Gastroesophageal sphincter (tissue), 4 donors: ENCODE results near the gene CACNG3. TPM values are rescaled to one million over a fixed set of nuclear protein-coding genes. Genes with fewer than 3 reads are reported as not detected.

Source experiments
- ATAC-seq: fragments of 150-250 bp; one replicate; pipeline ENCODE4 v1.9.1; 2016; ENCODE audit warnings: mild to moderate bottlenecking, moderate library complexity
- H3K27ac ChIP-seq, 4 donors: fragments of 200-600 bp; sonication (generic) in 3 of 4; 1 replicate in 3 of 4; 2 replicates in 1 of 4; pipeline ENCODE4 v1.5.1; 2016 to 2019
- H3K27me3 ChIP-seq: fragments of 200-600 bp; sonication (generic); one replicate; pipeline ENCODE4 v1.5.1; 2019
- H3K36me3 ChIP-seq, 2 donors: fragments of 200-600 bp; sonication (generic); one replicate each; pipeline ENCODE4 v1.5.1; 2019; ENCODE audit warnings: control low read depth in 1 of 2
- H3K4me1 ChIP-seq, 3 donors: fragments of 200-600 bp; sonication (generic); 1 replicate in 2 of 3; 2 replicates in 1 of 3; pipeline ENCODE4 v1.5.1; 2016 to 2019; ENCODE audit warnings: control low read depth in 2 of 3
- H3K4me3 ChIP-seq, 2 donors: fragments of 200-600 bp; sonication (generic); one replicate each; pipeline ENCODE4 v1.5.1; 2019; ENCODE audit warnings: mild to moderate bottlenecking in 1 of 2, moderate library complexity in 1 of 2
- H3K9me3 ChIP-seq, 3 donors: fragments of 200-600 bp; sonication (generic); one replicate each; pipeline ENCODE4 v1.5.1; 2017 to 2019; ENCODE audit warnings: control low read depth in 2 of 3
- CTCF ChIP-seq, 4 experiments: fragments of 200-600 bp in 2 of 4; fragments of 450-650 bp in 2 of 4; sonication (generic) in 1 of 4; IDR thresholded peaks; one replicate each; pipeline ENCODE4 v1.5.1; 2017 to 2019; ENCODE audit warnings: antibody characterized with exemption in 4 of 4, mild to moderate bottlenecking in 2 of 4, moderate library complexity in 2 of 4
- EP300 ChIP-seq: sonication (generic); formaldehyde crosslinking; IDR thresholded peaks from one replicate; pipeline ENCODE4 v1.6.1; 2017; ENCODE audit warnings: antibody characterized with exemption, mild to moderate bottlenecking
- POLR2A ChIP-seq, 2 donors: fragments of 450-650 bp; IDR thresholded peaks; one replicate each; pipeline ENCODE4 v1.6.1; 2017; ENCODE audit warnings: antibody characterized with exemption in 2 of 2, mild to moderate bottlenecking in 2 of 2, moderate library complexity in 1 of 2
- POLR2AphosphoS5 ChIP-seq: sonication (generic); formaldehyde crosslinking; IDR thresholded peaks from one replicate; pipeline ENCODE4 v1.6.1; 2017; ENCODE audit warnings: antibody characterized with exemption
- WGBS, 2 donors: methylation state at CpG; one replicate each; pipeline ENCODE4 v1.1.5; 2018; ENCODE audit warnings: low coverage in 1 of 2; 5-methylcytosine and 5-hydroxymethylcytosine counted together
- total RNA-seq, 4 donors: library from RNA; depleted of rRNA; stranded (reverse); fragments of >200 nt; gene quantifications; one replicate each; pipeline ENCODE4 v1.1.0, GENCODE V29; 2016

Gene CACNG3
- total RNA-seq, 4 donors from 2014 or later: not detected

DNA sequence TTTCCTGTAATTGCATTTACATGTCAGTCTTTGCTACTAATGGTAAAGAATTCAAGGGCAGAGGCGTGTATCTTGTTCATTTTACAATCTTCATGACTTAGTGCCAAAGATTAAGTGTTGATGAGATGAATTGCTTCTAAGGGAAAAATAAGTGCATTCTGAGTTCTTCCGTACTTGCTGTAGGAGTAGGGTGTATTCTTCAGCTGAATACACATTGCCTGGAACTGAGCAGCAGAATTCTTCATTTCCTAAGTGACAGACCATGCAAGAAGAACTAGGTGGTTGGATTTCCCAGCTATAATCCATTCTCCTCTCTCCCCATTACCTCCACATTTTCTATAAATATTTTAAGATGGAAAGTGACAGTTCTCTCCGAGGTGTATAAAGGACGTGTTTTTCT, 104.8 kb downstream of the CACNG3 start:
- no peaks in the 10 kb centered on the region for H3K9me3 ChIP-seq
- peaks cover 15% of the 10 kb centered on the region for H3K27me3 ChIP-seq
- no peak for ATAC-seq
- H3K4me3 ChIP-seq: no peak overlapping the region
- no peaks in the 10 kb centered on the region for H3K36me3 ChIP-seq
- no peak overlapping the region for H3K27ac ChIP-seq
- TF ChIP-seq CTCF (IDR thresholded peaks at IDR 0.05) (no peak), POLR2AphosphoS5 (no peak), POLR2A (IDR thresholded peaks at IDR 0.05) (no peak), EP300 (no peak)
- H3K4me1 ChIP-seq: no peaks in the 10 kb centered on the region
- WGBS, 2 donors: 60 to 64% methylated on average over 2 to 4 of the region's 4 CpGs

DNA sequence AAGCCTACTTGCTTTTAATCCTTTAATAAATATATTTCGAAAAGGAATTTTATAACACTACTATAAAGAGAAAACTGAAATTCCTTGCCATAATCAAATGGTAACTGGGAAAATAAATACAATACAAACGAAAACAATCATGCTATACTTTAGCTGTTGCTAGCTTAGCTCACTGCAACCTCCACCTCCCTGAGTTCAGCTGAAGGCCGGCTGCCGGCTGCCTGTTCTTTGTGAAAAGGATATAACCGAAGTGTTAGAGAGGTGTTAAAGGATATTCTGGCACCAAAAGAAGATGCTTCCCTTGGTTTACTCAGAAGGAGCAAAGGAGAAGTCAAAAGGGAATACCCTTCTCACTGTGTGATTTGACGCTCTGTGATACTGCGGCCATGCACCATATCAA, 108.5 kb downstream of the CACNG3 start:
- WGBS, 2 donors: 43 to 73% methylated on average over 7 of the region's 7 CpGs
- no peak overlapping the region for H3K4me3 ChIP-seq
- ATAC-seq: no peak

DNA sequence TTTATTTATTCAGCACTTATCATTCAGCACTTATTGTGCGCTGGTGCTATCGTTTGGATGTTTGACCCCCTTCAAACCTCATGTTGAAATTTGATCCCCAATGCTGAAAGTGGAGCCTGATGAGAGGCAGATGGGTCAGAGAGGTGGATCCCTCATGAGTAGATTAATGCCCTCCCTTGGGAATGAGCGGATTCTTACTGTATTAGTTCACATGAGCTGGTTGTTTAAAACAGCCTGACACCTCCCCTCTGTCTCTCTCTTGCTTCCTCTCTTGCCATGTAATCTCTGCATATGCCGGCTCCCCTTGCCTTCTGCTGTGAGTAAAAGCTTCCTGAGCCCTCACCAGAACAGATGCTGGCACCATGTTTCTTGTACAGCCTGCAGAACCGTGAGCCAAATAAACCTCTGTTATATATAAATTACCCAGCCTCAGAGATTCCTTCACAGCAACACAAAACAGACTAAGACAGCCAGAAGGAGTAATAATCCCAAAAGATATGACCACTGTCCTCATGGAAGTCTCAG, 111.1 kb downstream of the CACNG3 start:
- no peak for ATAC-seq
- no peak overlapping the region for H3K4me3 ChIP-seq
- H3K27me3 ChIP-seq: peaks cover 31% of the 10 kb centered on the region
- no peaks in the 10 kb centered on the region for H3K36me3 ChIP-seq
- TF ChIP-seq EP300: no peak
- no peak for TF ChIP-seq POLR2AphosphoS5
- TF ChIP-seq POLR2A (IDR thresholded peaks at IDR 0.05): no peak
- TF ChIP-seq CTCF (IDR thresholded peaks at IDR 0.05): no peak
- H3K4me1 ChIP-seq: no peaks in the 10 kb centered on the region
- peaks cover 0 to 17% (median 0%) of the 10 kb centered on the region in 3 donors for H3K9me3 ChIP-seq
- no peak overlapping the region for H3K27ac ChIP-seq
- 8 to 18% methylated on average over 3 to 5 of the region's 5 CpGs for WGBS, 2 donors

More for the DNA sequence above, 108.5 kb downstream of the CACNG3 start:
- Histone ChIP-seq H3K27me3 (peaks cover 38% of the 10 kb centered on the region), H3K4me1 (no peaks in the 10 kb centered on the region), H3K27ac (no peak overlapping the region), H3K36me3 (no peaks in the 10 kb centered on the region), H3K9me3 (peaks cover 0 to under 1% (median 0%) of the 10 kb centered on the region in 3 donors)
- TF ChIP-seq EP300 (no peak), POLR2AphosphoS5 (no peak), POLR2A (IDR thresholded peaks at IDR 0.05) (no peak), CTCF (IDR thresholded peaks at IDR 0.05) (no peak)

GRCh38 chr16:24372824-24373223, 116.7 kb downstream of the CACNG3 start:
- TF ChIP-seq POLR2A (IDR thresholded peaks at IDR 0.05): no peak
- TF ChIP-seq CTCF (IDR thresholded peaks at IDR 0.05): no peak
- no peak for TF ChIP-seq EP300
- no peak for TF ChIP-seq POLR2AphosphoS5
- Histone ChIP-seq H3K27me3 (peaks cover 5% of the 10 kb centered on the region), H3K4me3 (no peak overlapping the region), H3K36me3 (no peaks in the 10 kb centered on the region), H3K9me3 (peaks cover 0 to 29% (median 0%) of the 10 kb centered on the region in 3 donors), H3K4me1 (no peaks in the 10 kb centered on the region), H3K27ac (no peak overlapping the region)
- no peak for ATAC-seq
- 86 to 89% methylated on average over 5 of the region's 5 CpGs for WGBS, 2 donors

DNA sequence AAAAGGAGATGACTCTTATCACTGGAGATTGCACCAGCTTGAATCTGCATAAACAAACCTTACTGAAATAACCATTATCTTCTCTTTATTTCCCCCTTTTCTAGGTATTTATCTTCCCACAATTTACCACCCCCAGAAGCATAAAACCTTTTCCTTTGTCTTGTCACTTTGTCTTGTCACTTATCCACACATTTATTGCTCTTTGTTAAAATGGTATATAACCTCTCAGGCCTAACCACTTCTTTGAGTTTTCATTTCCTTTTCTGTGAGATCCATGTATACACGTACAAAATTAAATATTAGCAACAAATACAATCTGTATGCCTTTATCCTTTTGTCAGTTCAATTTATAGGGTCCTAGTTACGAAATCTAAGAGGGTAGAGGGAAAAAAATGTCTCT, 122.9 kb downstream of the CACNG3 start:
- Histone ChIP-seq H3K27me3 (no peaks in the 10 kb centered on the region), H3K4me1 (no peaks in the 10 kb centered on the region), H3K27ac (no peak overlapping the region), H3K4me3 (no peak overlapping the region), H3K9me3 (peaks cover 0 to 65% (median 0%) of the 10 kb centered on the region in 3 donors), H3K36me3 (no peaks in the 10 kb centered on the region)
- WGBS, 2 donors: 7 to 20% methylated on average over 2 of the region's 2 CpGs
- TF ChIP-seq POLR2A (IDR thresholded peaks at IDR 0.05) (no peak), CTCF (IDR thresholded peaks at IDR 0.05) (no peak), EP300 (no peak)
- no peak for ATAC-seq
